ENCODE measurements around the gene TMEM229A. TPM values are rescaled to one million over a fixed set of nuclear protein-coding genes. Genes with fewer than 3 reads are reported as not detected.
"Not testable (repeated sequence)": the region's sequence is repeated elsewhere in the genome, so short reads cannot be mapped to it uniquely, and the experiment has no call there.

The TMEM229A gene
- total and polyA plus RNA-seq, 2 donors: 0.73 to 2.0 TPM

- H3K27ac ChIP-seq (ENCODE audit: low read depth); DNase-seq (ENCODE audit: extremely low spot score); H3K4me3 ChIP-seq (ENCODE audit: low read depth, low read length); H3K36me3 ChIP-seq (ENCODE audit: insufficient read depth); H3K4me1 ChIP-seq (ENCODE audit: insufficient read depth): not testable (repeated sequence)
- WGBS: 92% methylated on average over 3 of the region's 3 CpGs
These were observed 8.5 kb downstream of the TMEM229A start for GRCh38 chr7:124024329-124024728.

- WGBS: 61% methylated on average over 1 of the region's 1 CpG
- H3K27ac ChIP-seq (ENCODE audit: low read depth): no peak overlapping the region
- H3K36me3 ChIP-seq (ENCODE audit: insufficient read depth): no peaks in the 10 kb centered on the region
- no peak overlapping the region for H3K4me3 ChIP-seq (ENCODE audit: low read depth, low read length)
- H3K4me1 ChIP-seq (ENCODE audit: insufficient read depth): no peaks in the 10 kb centered on the region
- no peak for DNase-seq (ENCODE audit: extremely low spot score)
These were observed 10.3 kb downstream of the TMEM229A start for GRCh38 chr7:124022551-124022950.

GRCh38 chr7:124020060-124020459 is 12.8 kb downstream of the TMEM229A start:
- no peak for DNase-seq (ENCODE audit: extremely low spot score)
- WGBS: 65% methylated on average over 1 of the region's 1 CpG
- H3K4me1 ChIP-seq (ENCODE audit: insufficient read depth): no peaks in the 10 kb centered on the region
- H3K36me3 ChIP-seq (ENCODE audit: insufficient read depth): no peaks in the 10 kb centered on the region
- H3K27ac ChIP-seq (ENCODE audit: low read depth): no peak overlapping the region
- no peak overlapping the region for H3K4me3 ChIP-seq (ENCODE audit: low read depth, low read length)

GRCh38 chr7:124013306-124013705 is 19.6 kb downstream of the TMEM229A start:
- Histone ChIP-seq H3K4me1 (ENCODE audit: insufficient read depth) (no peaks in the 10 kb centered on the region), H3K36me3 (ENCODE audit: insufficient read depth) (no peaks in the 10 kb centered on the region), H3K27ac (ENCODE audit: low read depth) (no peak overlapping the region), H3K4me3 (ENCODE audit: low read depth, low read length) (no peak overlapping the region)
- 27% methylated on average over 3 of the region's 3 CpGs for WGBS
- DNase-seq (ENCODE audit: extremely low spot score): no peak

GRCh38 chr7:124012864-124013263 is 20.0 kb downstream of the TMEM229A start:
- H3K4me1 ChIP-seq (ENCODE audit: insufficient read depth): no peaks in the 10 kb centered on the region
- no peak overlapping the region for H3K4me3 ChIP-seq (ENCODE audit: low read depth, low read length)
- H3K27ac ChIP-seq (ENCODE audit: low read depth): no peak overlapping the region
- 95% methylated on average over 3 of the region's 3 CpGs for WGBS
- no peaks in the 10 kb centered on the region for H3K36me3 ChIP-seq (ENCODE audit: insufficient read depth)
- no peak for DNase-seq (ENCODE audit: extremely low spot score)

- DNase-seq (ENCODE audit: extremely low spot score): no peak
- no peak overlapping the region for H3K4me3 ChIP-seq (ENCODE audit: low read depth, low read length)
- no peak overlapping the region for H3K27ac ChIP-seq (ENCODE audit: low read depth)
- H3K4me1 ChIP-seq (ENCODE audit: insufficient read depth): no peaks in the 10 kb centered on the region
- 77% methylated on average over 2 of the region's 2 CpGs for WGBS
- H3K36me3 ChIP-seq (ENCODE audit: insufficient read depth): no peaks in the 10 kb centered on the region
These were observed 23.5 kb downstream of the TMEM229A start for GRCh38 chr7:124009321-124009720.

- H3K4me3 ChIP-seq (ENCODE audit: low read depth, low read length); DNase-seq (ENCODE audit: extremely low spot score); H3K4me1 ChIP-seq (ENCODE audit: insufficient read depth); H3K27ac ChIP-seq (ENCODE audit: low read depth); H3K36me3 ChIP-seq (ENCODE audit: insufficient read depth): not testable (repeated sequence)
- 79% methylated on average over 6 of the region's 6 CpGs for whole genome bisulfite sequencing
These were observed 24.6 kb downstream of the TMEM229A start for GRCh38 chr7:124008296-124008695.

GRCh38 chr7:123999703-124000102 is 33.2 kb downstream of the TMEM229A start:
- Histone ChIP-seq H3K4me1 (ENCODE audit: insufficient read depth) (no peaks in the 10 kb centered on the region), H3K36me3 (ENCODE audit: insufficient read depth) (no peaks in the 10 kb centered on the region), H3K27ac (ENCODE audit: low read depth) (no peak overlapping the region), H3K4me3 (ENCODE audit: low read depth, low read length) (no peak overlapping the region)
- 93% methylated on average over 3 of the region's 3 CpGs for WGBS
- DNase-seq (ENCODE audit: extremely low spot score): no peak

GRCh38 chr7:123998921-123999320 is 33.9 kb downstream of the TMEM229A start:
- 91% methylated on average over 5 of the region's 5 CpGs for WGBS
- H3K4me1 ChIP-seq (ENCODE audit: insufficient read depth): no peaks in the 10 kb centered on the region
- no peaks in the 10 kb centered on the region for H3K36me3 ChIP-seq (ENCODE audit: insufficient read depth)
- H3K4me3 ChIP-seq (ENCODE audit: low read depth, low read length): no peak overlapping the region
- DNase-seq (ENCODE audit: extremely low spot score): no peak
- H3K27ac ChIP-seq (ENCODE audit: low read depth): no peak overlapping the region

- DNase-seq (ENCODE audit: extremely low spot score): no peak
- Histone ChIP-seq H3K27ac (ENCODE audit: low read depth) (no peak overlapping the region), H3K4me3 (ENCODE audit: low read depth, low read length) (no peak overlapping the region), H3K4me1 (ENCODE audit: insufficient read depth) (no peaks in the 10 kb centered on the region), H3K36me3 (ENCODE audit: insufficient read depth) (no peaks in the 10 kb centered on the region)
- WGBS: 91% methylated on average over 6 of the region's 6 CpGs
These were observed 36.6 kb downstream of the TMEM229A start for GRCh38 chr7:123996327-123996625.

GRCh38 chr7:123995617-123996326 is 37.1 kb downstream of the TMEM229A start:
- Histone ChIP-seq H3K4me3 (ENCODE audit: low read depth, low read length) (no peak overlapping the region), H3K36me3 (ENCODE audit: insufficient read depth) (no peaks in the 10 kb centered on the region), H3K4me1 (ENCODE audit: insufficient read depth) (no peaks in the 10 kb centered on the region), H3K27ac (ENCODE audit: low read depth) (no peak overlapping the region)
- no peak for DNase-seq (ENCODE audit: extremely low spot score)
- WGBS: 83% methylated on average over 10 of the region's 10 CpGs

GRCh38 chr7:123994449-123994848 is 38.4 kb downstream of the TMEM229A start:
- Histone ChIP-seq H3K27ac (ENCODE audit: low read depth) (no peak overlapping the region), H3K4me1 (ENCODE audit: insufficient read depth) (no peaks in the 10 kb centered on the region), H3K4me3 (ENCODE audit: low read depth, low read length) (no peak overlapping the region), H3K36me3 (ENCODE audit: insufficient read depth) (no peaks in the 10 kb centered on the region)
- no peak for DNase-seq (ENCODE audit: extremely low spot score)

GRCh38 chr7:123993996-123994395 is 38.9 kb downstream of the TMEM229A start:
- Histone ChIP-seq H3K36me3 (ENCODE audit: insufficient read depth) (no peaks in the 10 kb centered on the region), H3K4me1 (ENCODE audit: insufficient read depth) (no peaks in the 10 kb centered on the region), H3K27ac (ENCODE audit: low read depth) (no peak overlapping the region), H3K4me3 (ENCODE audit: low read depth, low read length) (no peak overlapping the region)
- 54% methylated on average over 2 of the region's 2 CpGs for WGBS
- DNase-seq (ENCODE audit: extremely low spot score): no peak

GRCh38 chr7:123992913-123993518 is 39.9 kb downstream of the TMEM229A start:
- H3K4me1 ChIP-seq (ENCODE audit: insufficient read depth): no peaks in the 10 kb centered on the region
- no peak overlapping the region for H3K27ac ChIP-seq (ENCODE audit: low read depth)
- H3K4me3 ChIP-seq (ENCODE audit: low read depth, low read length): no peak overlapping the region
- WGBS: 30% methylated on average over 2 of the region's 2 CpGs
- H3K36me3 ChIP-seq (ENCODE audit: insufficient read depth): no peaks in the 10 kb centered on the region
- no peak for DNase-seq (ENCODE audit: extremely low spot score)
